GM12878 (cell line): ENCODE data around the gene CACNA1A. TPM values are rescaled to one million over a fixed set of nuclear protein-coding genes. Genes with fewer than 3 reads are reported as not detected.

Experiments used
- ATAC-seq: fragments of 200-7000 bp; cut with Tn5 transposase; 3 replicates; pipeline ENCODE4 v1.9.1; 2020; ENCODE audit warnings: mild to moderate bottlenecking, moderate library complexity
- BruUV-seq: library from RNA; stranded (reverse); fragments of 400-500 nt; replicated peaks from 2 replicates; lab custom pipeline; 2021; lab: Mats Ljungman, UMichigan
- CTCF ChIA-PET: fragments of 300-600 bp; sonication (Branson Sonifier 250); formaldehyde crosslinking; extraction: SDS; loops from one replicate; lab custom pipeline; 2021; ENCODE audit warnings: inconsistent platforms; lab: Yijun Ruan, JAX
- POLR2A ChIA-PET: fragments of 350-600 bp; formaldehyde crosslinking; extraction: SDS; loops from one replicate; lab custom pipeline; 2021; ENCODE audit warnings: inconsistent platforms; lab: Charles Lee
- RAD21 ChIA-PET: fragments of 300-600 bp; sonication (Branson Sonifier 250); formaldehyde crosslinking; loops from one replicate; lab custom pipeline; 2023; ENCODE audit warnings: antibody characterized with exemption; ENCODE audit not compliant: unreplicated experiment; lab: Charles Lee
- SMC1A ChIA-PET: fragments of 300-600 bp; sonication (Branson Sonifier 250); formaldehyde crosslinking; loops from one replicate; lab custom pipeline; 2023; ENCODE audit not compliant: unreplicated experiment, uncharacterized antibody; lab: Charles Lee
- DNase-seq: peaks from one replicate; pipeline ENCODE4 v3.0.0-alpha.2; 2011; ENCODE audit warnings: low read depth, low spot score
- FAIRE-seq: peaks from 3 replicates; lab custom pipeline; 2011; peaks lifted over from hg19 to GRCh38; lab: Jason Lieb, UNC
- H2AFZ ChIP-seq: 2 replicates; pipeline ENCODE4 v1.6.0; 2011; ENCODE audit warnings: low read depth, low read length, control low read depth; ENCODE audit not compliant: control insufficient read depth
- H3K27ac ChIP-seq: 2 replicates; pipeline ENCODE4 v1.5.1; 2011; ENCODE audit warnings: control low read depth; ENCODE audit not compliant: control insufficient read depth, insufficient read depth
- H3K27me3 ChIP-seq, 2 experiments: replicated peaks in 1 of 2; 2 replicates each; pipeline versions ENCODE4 v1.6.0 to v1.6.1; 2011; ENCODE audit warnings: low read length in 1 of 2; ENCODE audit not compliant: control insufficient read depth in 2 of 2, insufficient read depth in 2 of 2
- H3K36me3 ChIP-seq, 2 experiments: 2 replicates each; pipeline ENCODE4 v1.5.1; 2011; ENCODE audit warnings: low read length in 1 of 2; ENCODE audit not compliant: control insufficient read depth in 2 of 2, insufficient read depth in 2 of 2
- H3K4me1 ChIP-seq: 2 replicates; pipeline ENCODE4 v1.6.1; 2011; ENCODE audit warnings: mild to moderate bottlenecking, low read length, moderate library complexity, mixed read lengths; ENCODE audit not compliant: control insufficient read depth, insufficient read depth
- H3K4me2 ChIP-seq: 2 replicates; pipeline ENCODE4 v1.6.0; 2011; ENCODE audit warnings: control low read depth; ENCODE audit not compliant: control insufficient read depth, insufficient read depth
- H3K4me3 ChIP-seq: fragments of 200-600 bp; sonication (generic); 2 replicates; pipeline ENCODE4 v1.5.1; 2016
- H3K79me2 ChIP-seq: 2 replicates; pipeline ENCODE4 v1.6.0; 2011; ENCODE audit warnings: low read length; ENCODE audit not compliant: control insufficient read depth, insufficient read depth
- H3K9ac ChIP-seq: 2 replicates; pipeline ENCODE4 v1.8.0; 2011; ENCODE audit warnings: low read length, control low read depth, mixed read lengths; ENCODE audit not compliant: control insufficient read depth, insufficient read depth
- H3K9me3 ChIP-seq: replicated peaks from 3 replicates; pipeline ENCODE4 v1.5.1; 2011; ENCODE audit warnings: mild to moderate bottlenecking, low read length; ENCODE audit not compliant: control insufficient read depth, insufficient read depth
- H4K20me1 ChIP-seq: 2 replicates; pipeline ENCODE4 v1.6.0; 2011; ENCODE audit not compliant: control insufficient read depth, insufficient read depth
- CBX5 ChIP-seq: sonication (generic); IDR thresholded peaks from 2 replicates; pipeline ENCODE4 v1.6.1; 2016; ENCODE audit warnings: low read depth, moderate library complexity, mild to moderate bottlenecking, inconsistent platforms
- ESRRA ChIP-seq: IDR thresholded peaks from 2 replicates; pipeline ENCODE4 v1.6.1; 2012; ENCODE audit warnings: mild to moderate bottlenecking, low read length, improper control_type of control experiment
- NFXL1 ChIP-seq: fragments of 450-650 bp; IDR thresholded peaks from 2 replicates; pipeline ENCODE4 v1.6.1; 2017; ENCODE audit warnings: antibody characterized with exemption, mild to moderate bottlenecking, borderline replicate concordance
- NFYB ChIP-seq: IDR thresholded peaks from 2 replicates; pipeline ENCODE4 v1.6.1; 2011; ENCODE audit warnings: low read depth, mild to moderate bottlenecking, low read length, improper control_type of control experiment, moderate library complexity; ENCODE audit not compliant: insufficient read depth
- NKRF ChIP-seq: fragments of 450-650 bp; conservative IDR thresholded peaks from 2 replicates; pipeline ENCODE4 v1.6.1; 2017; ENCODE audit warnings: mild to moderate bottlenecking, moderate library complexity
- RB1 ChIP-seq: fragments of 450-650 bp; formaldehyde crosslinking; IDR thresholded peaks from 2 replicates; pipeline ENCODE4 v1.6.1; 2017; ENCODE audit warnings: mild to moderate bottlenecking, borderline replicate concordance
- TAF1 ChIP-seq: IDR thresholded peaks from 2 replicates; pipeline ENCODE4 v1.6.1; 2011; ENCODE audit warnings: mild to moderate bottlenecking, low read depth, low read length, borderline replicate concordance
- WGBS: methylation state at CpG from one replicate; pipeline ENCODE4 v1.1.6; 2016; ENCODE audit warnings: low lambda C conversion rate; ENCODE audit not compliant: insufficient replicate concordance, insufficient coverage; ENCODE audit errors: missing lambda C conversion rate; 5-methylcytosine and 5-hydroxymethylcytosine counted together
- in situ Hi-C: fragments of 300-500 bp; cut with MboI; formaldehyde crosslinking; loops from 9 replicates; pipeline ENCODE4 v1.14.3; 2018; ENCODE audit warnings: mixed read lengths
- intact Hi-C: fragments of 100-400 bp; cut with micrococcal nuclease; formaldehyde crosslinking; loops from one replicate; pipeline ENCODE4 v1.14.2; 2022; ENCODE audit not compliant: unreplicated experiment
- polyA plus RNA-seq, 11 experiments: library from polyadenylated mRNA; depleted of rRNA in 4 of 11; unstranded in 6 of 11; stranded (reverse) in 5 of 11; fragments of >200 nt; fragmentation: Nextera tagmentation in 4 of 11; fragmentation: Illumina TruSeq in 1 of 11; extraction: Ambion mirVana in 4 of 11; extraction: Trizol in 1 of 11; gene quantifications; 1 replicate in 1 of 11; 2 replicates in 10 of 11; pipeline versions ENCODE4 v1.2.1 to v1.2.3, GENCODE V29; 2011 to 2016; ENCODE audit warnings: inconsistent platforms in 2 of 11, missing spikeins in 2 of 11, low read depth in 1 of 11
- total RNA-seq, 4 experiments: library from RNA; depleted of rRNA in 3 of 4; stranded (reverse); fragments of >200 nt in 3 of 4; fragmentation: Illumina TruSeq in 1 of 4; extraction: Trizol in 1 of 4; gene quantifications; 2 replicates each; pipeline versions ENCODE4 v1.2.1 to v1.2.3, GENCODE V29; 2013 to 2021

Gene CACNA1A
- total and polyA plus RNA-seq, 10 of the 15 experiments (the other 5 are each of a cell fraction or from before 2014, with no cell fraction given), result 1.1 to 4.4 (median 2.5) TPM

GRCh38 chr19:13244920-13245319 lies 261.4 kb downstream of the CACNA1A start:
- no peak overlapping the region for H3K4me2 ChIP-seq
- ChIA-PET SMC1A (no interaction called here), POLR2A (interaction anchor here (0.6 kb wide), 1 partner anchor 15 kb away, joined by 4 read pairs; no protein-coding TSS in a partner anchor), RAD21 (no interaction called here)
- no peaks in the 10 kb centered on the region for H3K36me3 ChIP-seq
- no peak overlapping the region for H3K27ac ChIP-seq
- BruUV-seq, result no TSS peak
- no peaks in the 10 kb centered on the region for H3K79me2 ChIP-seq
- H3K4me3 ChIP-seq, result no peak overlapping the region
- H3K9ac ChIP-seq, result no peak overlapping the region
- no peaks in the 10 kb centered on the region; the same call in 2 of the 3 replicates for H3K9me3 ChIP-seq
- intact Hi-C loops, result no loop called here
- no peak for DNase-seq
- no peaks in the 10 kb centered on the region for H3K4me1 ChIP-seq
- H3K27me3 ChIP-seq, result no peaks in the 10 kb centered on the region; a peak in 1 of 4 replicates
- no peak for FAIRE-seq
- no peak for ATAC-seq
- TF ChIP-seq CBX5 (no peak), ESRRA (no peak), NKRF (no peak), NFXL1 (no peak), RB1 (no peak), TAF1 (no peak), NFYB (no peak)
- TF ChIP-seq, all 136 proteins: peak for 0
- Histone ChIP-seq H4K20me1 (no peaks in the 10 kb centered on the region), H2AFZ (no peak overlapping the region)
- CTCF ChIA-PET, result interaction anchor here (1.9 kb wide), 1 partner anchor 50 kb away, joined by 6 read pairs; no protein-coding TSS in a partner anchor
- in situ Hi-C loops, result no loop called here
- WGBS, result 62% methylated on average over 12 of the region's 12 CpGs
